ENCODE data around the gene GRIK4. TPM values are rescaled to one million over a fixed set of nuclear protein-coding genes. Genes with fewer than 3 reads are reported as not detected.

GRIK4 gene
- total RNA-seq, 4 donors from 2014 or later, result under 0.01 to 0.69 (median 0.25) TPM

DNA sequence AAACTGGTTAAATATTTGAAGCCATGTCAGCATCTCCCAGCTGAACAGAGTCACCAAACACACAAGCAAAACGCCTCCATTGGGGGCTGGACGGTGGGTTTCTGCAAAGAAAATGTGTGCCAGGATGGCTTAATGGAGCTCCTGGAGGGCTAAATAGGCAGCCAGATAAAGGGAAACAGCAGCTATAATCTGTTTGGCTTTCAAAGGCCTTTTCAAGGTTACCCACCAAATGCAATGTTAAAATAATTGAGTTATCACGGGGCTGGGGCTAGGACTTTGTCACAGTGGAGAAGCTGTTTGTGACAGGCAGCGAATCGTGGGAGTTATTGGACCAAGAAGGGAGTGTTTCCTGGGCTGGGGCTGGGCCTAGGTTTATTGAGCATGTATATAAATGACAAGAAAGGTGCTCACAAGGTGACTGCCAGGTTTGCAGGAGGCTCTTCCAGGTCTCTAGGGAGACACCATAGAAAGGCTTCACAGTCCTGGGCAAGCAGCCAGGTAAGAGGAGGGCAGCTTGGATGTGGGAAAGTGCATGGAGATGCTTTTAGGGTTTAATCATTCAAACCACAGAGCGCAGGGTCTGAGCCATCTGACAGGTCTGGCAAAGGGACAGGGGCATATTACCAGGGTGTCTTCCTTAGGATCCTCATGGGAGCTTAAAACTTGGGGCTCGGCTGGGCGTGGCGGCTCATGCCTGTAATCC lies 28.3 kb downstream of the GRIK4 start:
- TF ChIP-seq POLR2A (IDR thresholded peaks at IDR 0.05) (no peak), CTCF (IDR thresholded peaks at IDR 0.05) (no peak), EP300 (IDR thresholded peaks at IDR 0.05) (no peak), POLR2AphosphoS5 (IDR thresholded peaks at IDR 0.05) (no peak)

GRCh38 chr11:120540744-120541465 lies 29.4 kb downstream of the GRIK4 start:
- Histone ChIP-seq H3K36me3 (no peaks in the 10 kb centered on the region), H3K9me3 (peaks cover 0 to 10% (median 0%) of the 10 kb centered on the region in 3 donors), H3K27me3 (no peaks in the 10 kb centered on the region), H3K4me3 (no peak overlapping the region), H3K4me1 (no peaks in the 10 kb centered on the region), H3K27ac (no peak overlapping the region)
- TF ChIP-seq CTCF (IDR thresholded peaks at IDR 0.05), result no peak
- TF ChIP-seq POLR2A (IDR thresholded peaks at IDR 0.05), result no peak
- TF ChIP-seq POLR2AphosphoS5 (IDR thresholded peaks at IDR 0.05), result no peak
- TF ChIP-seq EP300 (IDR thresholded peaks at IDR 0.05), result no peak
- WGBS, 2 donors (ENCODE audit: low coverage in 1 of 2), result 43 to 62% methylated on average over 1 to 8 of the region's 8 CpGs
- ATAC-seq, result no peak

More for the DNA sequence above, 28.3 kb downstream of the GRIK4 start:
- Histone ChIP-seq H3K36me3 (no peaks in the 10 kb centered on the region), H3K4me1 (no peaks in the 10 kb centered on the region), H3K27ac (no peak overlapping the region), H3K9me3 (peaks cover 0 to 10% (median 0%) of the 10 kb centered on the region in 3 donors), H3K4me3 (no peak overlapping the region), H3K27me3 (no peaks in the 10 kb centered on the region)
- ATAC-seq, result no peak
- 89 to 98% methylated on average over 4 to 5 of the region's 9 CpGs for WGBS, 2 donors (ENCODE audit: low coverage in 1 of 2)

- Histone ChIP-seq H3K4me1 (peaks cover 0 to 27% (median 19%) of the 10 kb centered on the region in 3 donors), H3K27ac (no peak overlapping the region), H3K27me3 (no peaks in the 10 kb centered on the region), H3K36me3 (no peaks in the 10 kb centered on the region), H3K9me3 (peaks cover 0 to 10% (median 0%) of the 10 kb centered on the region in 3 donors), H3K4me3 (no peak overlapping the region)
- no peak for ATAC-seq
- TF ChIP-seq EP300 (IDR thresholded peaks at IDR 0.05) (no peak), CTCF (IDR thresholded peaks at IDR 0.05) (no peak), POLR2A (IDR thresholded peaks at IDR 0.05) (no peak), POLR2AphosphoS5 (IDR thresholded peaks at IDR 0.05) (no peak)
- 39 to 89% methylated on average over 2 to 5 of the region's 6 CpGs for WGBS, 2 donors (ENCODE audit: low coverage in 1 of 2)
Measured at GRCh38 chr11:120543521-120544215, 32.1 kb downstream of the GRIK4 start.

DNA sequence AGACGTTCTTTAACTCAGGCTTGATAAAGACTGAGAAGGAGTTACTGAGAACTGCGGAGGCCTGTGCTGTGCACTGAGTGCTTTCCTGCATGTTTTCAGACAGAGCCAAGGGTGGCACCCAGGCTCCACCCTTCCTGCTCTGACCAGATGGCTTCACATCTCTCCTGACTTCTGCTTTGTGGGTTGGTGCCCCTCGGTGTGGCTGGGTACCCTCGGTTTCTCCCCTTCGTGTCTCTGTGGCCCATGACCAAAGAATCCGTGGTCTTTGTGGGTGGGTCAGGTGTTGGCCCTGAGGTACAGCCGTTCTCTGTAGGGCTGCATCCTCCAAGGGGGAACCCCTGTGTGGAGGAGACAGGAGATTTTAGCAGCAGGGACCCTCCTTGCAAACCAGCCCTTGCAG lies 34.3 kb downstream of the GRIK4 start:
- TF ChIP-seq CTCF (IDR thresholded peaks at IDR 0.05) (no peak), POLR2A (IDR thresholded peaks at IDR 0.05) (no peak), EP300 (IDR thresholded peaks at IDR 0.05) (no peak), POLR2AphosphoS5 (IDR thresholded peaks at IDR 0.05) (no peak)
- Histone ChIP-seq H3K36me3 (no peaks in the 10 kb centered on the region), H3K27me3 (no peaks in the 10 kb centered on the region), H3K4me1 (peaks cover 0 to 28% (median 19%) of the 10 kb centered on the region in 3 donors), H3K4me3 (no peak overlapping the region), H3K27ac (no peak overlapping the region), H3K9me3 (peaks cover 0 to 10% (median 0%) of the 10 kb centered on the region in 3 donors)
- 75% methylated on average over 4 of the region's 7 CpGs; no CpG with 5 or more reads in 1 of the 2 donors for WGBS, 2 donors (ENCODE audit: low coverage in 1 of 2)
- ATAC-seq, result no peak
